Activated effector memory CD4-positive, alpha-beta T cell treated with anti-CD3 and anti-CD28 coated beads, Interleukin-2, amount 50 U/mL, for 16 hours (primary cell): ENCODE results near the gene NAE1.
"Not testable (repeated sequence)": the region's sequence is repeated elsewhere in the genome, so short reads cannot be mapped to it uniquely, and the experiment has no call there.

Experiments used
- DNase-seq: peaks from one replicate; pipeline ENCODE4 v3.0.0-alpha.2; 2020

Gene NAE1

GRCh38 chr16:66800856-66801255, 29.9 kb downstream of the NAE1 start:
- DNase-seq = no peak

- DNase-seq = no peak
Observed at GRCh38 chr16:66798161-66798560, 32.6 kb downstream of the NAE1 start.

GRCh38 chr16:66793984-66794383, 36.8 kb downstream of the NAE1 start:
- DNase-seq = not testable (repeated sequence)

- no peak for DNase-seq
Observed at GRCh38 chr16:66790130-66790733, 40.5 kb downstream of the NAE1 start.

- no peak for DNase-seq
Observed at GRCh38 chr16:66787427-66787826, 43.3 kb downstream of the NAE1 start.

- no peak for DNase-seq
Observed at GRCh38 chr16:66786551-66786950, 44.2 kb downstream of the NAE1 start.

GRCh38 chr16:66776457-66776856, 54.3 kb downstream of the NAE1 start:
- DNase-seq = no peak

- no peak for DNase-seq
Observed at GRCh38 chr16:66774981-66775380, 55.8 kb downstream of the NAE1 start.

GRCh38 chr16:66758086-66758485, 72.7 kb downstream of the NAE1 start:
- DNase-seq = no peak

- DNase-seq = no peak
Observed at GRCh38 chr16:66754819-66755218, 76.0 kb downstream of the NAE1 start.

GRCh38 chr16:66754211-66754610, 76.6 kb downstream of the NAE1 start:
- no peak for DNase-seq

- DNase-seq = no peak
Observed at GRCh38 chr16:66752958-66753357, 77.8 kb downstream of the NAE1 start.
